ENCODE data around the gene NECAB3. TPM values are rescaled to one million over a fixed set of nuclear protein-coding genes. Genes with fewer than 3 reads are reported as not detected.
"Not testable (repeated sequence)": the region's sequence is repeated elsewhere in the genome, so short reads cannot be mapped to it uniquely, and the experiment has no call there.

NECAB3 gene
- total and polyA plus RNA-seq, 4 donors, result 10.5 to 14.8 (median 11.1) TPM

GRCh38 chr20:33646959-33647602, 27.1 kb downstream of the NECAB3 start:
- not testable (repeated sequence) for H3K9ac ChIP-seq (ENCODE audit: low read depth in 1 of 2, low read length in 2 of 2); DNase-seq (ENCODE audit: low spot score); H3K9me3 ChIP-seq (ENCODE audit: control insufficient read depth in 4 of 4, low read length in 3 of 4); H3K27me3 ChIP-seq (ENCODE audit: control insufficient read depth in 4 of 4, insufficient read depth in 4 of 4, low read length in 3 of 4)
- peak; percentile 24 for TF ChIP-seq REST (IDR thresholded peaks at IDR 0.05)
- H3K4me1 ChIP-seq (ENCODE audit: control insufficient read depth in 4 of 4, insufficient read depth in 4 of 4, low read length in 3 of 4), result peaks cover 0 to 28% (median 21%) of the 10 kb centered on the region in 4 donors
- WGBS, result 46% methylated on average over 14 of the region's 14 CpGs
- peaks cover 4 to 19% (median 13%) of the 10 kb centered on the region in 4 donors for H3K36me3 ChIP-seq (ENCODE audit: control insufficient read depth in 4 of 4, insufficient read depth in 3 of 4, low read depth in 1 of 4, low read length in 3 of 4)
- H3K4me3 ChIP-seq (ENCODE audit: low read depth in 1 of 3, low read length in 3 of 3), result peak overlapping the region in 1 of 3 donors; percentile 44
- peak overlapping the region; percentile 61 to 67 for H3K27ac ChIP-seq (ENCODE audit: low read depth in 1 of 2, low read length in 2 of 2)

- H3K4me1 ChIP-seq (ENCODE audit: control insufficient read depth in 4 of 4, insufficient read depth in 4 of 4, low read length in 3 of 4), result peaks cover 0 to 28% (median 21%) of the 10 kb centered on the region in 4 donors
- DNase-seq (ENCODE audit: low spot score), result no peak
- no peak overlapping the region for H3K9ac ChIP-seq (ENCODE audit: low read depth in 1 of 2, low read length in 2 of 2)
- H3K27me3 ChIP-seq (ENCODE audit: control insufficient read depth in 4 of 4, insufficient read depth in 4 of 4, low read length in 3 of 4), result no peaks in the 10 kb centered on the region
- WGBS, result 92% methylated on average over 5 of the region's 5 CpGs
- no peaks in the 10 kb centered on the region for H3K9me3 ChIP-seq (ENCODE audit: control insufficient read depth in 4 of 4, low read length in 3 of 4)
- TF ChIP-seq SP1 (IDR thresholded peaks at IDR 0.05), result no peak
- TF ChIP-seq HNF4A (conservative IDR thresholded peaks at IDR 0.05), result no peak
- no peak for TF ChIP-seq RAD21 (IDR thresholded peaks at IDR 0.05)
- no peak for TF ChIP-seq NR2F2 (IDR thresholded peaks at IDR 0.05)
- no peak for TF ChIP-seq GABPA (IDR thresholded peaks at IDR 0.05 in 1 of 2, conservative IDR thresholded peaks at IDR 0.05 in 1 of 2)
- no peak for TF ChIP-seq EGR1 (IDR thresholded peaks at IDR 0.05; ENCODE audit: low read depth in 2 of 2)
- no peak for TF ChIP-seq FOXA2 (IDR thresholded peaks at IDR 0.05)
- TF ChIP-seq ATF3 (IDR thresholded peaks at IDR 0.05), result no peak
- TF ChIP-seq HNF4G (IDR thresholded peaks at IDR 0.05), result no peak
- TF ChIP-seq ZBTB33 (IDR thresholded peaks at IDR 0.05), result no peak
- no peak for TF ChIP-seq RXRA (IDR thresholded peaks at IDR 0.05)
- no peak for TF ChIP-seq YY1 (IDR thresholded peaks at IDR 0.05)
- no peak for TF ChIP-seq JUND (IDR thresholded peaks at IDR 0.05)
- no peak for TF ChIP-seq REST (IDR thresholded peaks at IDR 0.05)
- no peak for TF ChIP-seq TAF1 (conservative IDR thresholded peaks at IDR 0.05)
- TF ChIP-seq MAX (IDR thresholded peaks at IDR 0.05), result no peak
- TF ChIP-seq FOXA1 (IDR thresholded peaks at IDR 0.05), result no peak
- no peak for TF ChIP-seq CTCF (IDR thresholded peaks at IDR 0.05; ENCODE audit: low read depth, low read length, missing input control)
- no peak overlapping the region for H3K4me3 ChIP-seq (ENCODE audit: low read depth in 1 of 3, low read length in 3 of 3)
- peaks cover 6 to 22% (median 18%) of the 10 kb centered on the region in 4 donors for H3K36me3 ChIP-seq (ENCODE audit: control insufficient read depth in 4 of 4, insufficient read depth in 3 of 4, low read depth in 1 of 4, low read length in 3 of 4)
- H3K27ac ChIP-seq (ENCODE audit: low read depth in 1 of 2, low read length in 2 of 2), result no peak overlapping the region
Measured at GRCh38 chr20:33646191-33646590, 28.0 kb downstream of the NECAB3 start.
